ENCODE measurements around the gene KMT2D. TPM values are rescaled to one million over a fixed set of nuclear protein-coding genes. Genes with fewer than 3 reads are reported as not detected.

The KMT2D gene
- total RNA-seq, 1 donor = 47.8 TPM

Other genes starting within 250 kb of the KMT2D start
- gene CACNB3, start 242.3 kb downstream of the KMT2D start, total RNA-seq = 0.63 TPM
- gene DDX23, start 208.6 kb downstream of the KMT2D start, total RNA-seq = 51.9 TPM
- gene RND1, start 194.9 kb downstream of the KMT2D start, total RNA-seq = 6.2 TPM
- gene FKBP11, start 135.3 kb downstream of the KMT2D start, total RNA-seq = 25.0 TPM
- gene ARF3, start 103.3 kb downstream of the KMT2D start, total RNA-seq = 38.2 TPM
- gene WNT10B, start 89.1 kb downstream of the KMT2D start, total RNA-seq = 0.94 TPM
- gene WNT1, start 82.5 kb downstream of the KMT2D start, total RNA-seq = 0.10 TPM
- gene DDN, start 61.4 kb downstream of the KMT2D start, total RNA-seq = 0.21 TPM
- gene PRKAG1, start 42.0 kb downstream of the KMT2D start, total RNA-seq = 29.8 TPM
- gene RHEBL1, start 9.2 kb upstream of the KMT2D start, total RNA-seq = 2.5 TPM
- gene DHH, start 34.0 kb upstream of the KMT2D start, total RNA-seq = 0.21 TPM
- 133 TPM for gene LMBR1L, start 50.1 kb upstream of the KMT2D start, total RNA-seq
- gene TUBA1B, start 70.6 kb upstream of the KMT2D start, total RNA-seq = 216 TPM
- gene TUBA1A, start 128.3 kb upstream of the KMT2D start, total RNA-seq = 285 TPM
- 52.3 TPM for gene TUBA1C, start 204.3 kb upstream of the KMT2D start, total RNA-seq
- gene PRPH, start 234.4 kb upstream of the KMT2D start, total RNA-seq = not detected